Neural progenitor cell (in vitro differentiated cells): ENCODE data around the gene EFNA5. TPM values are rescaled to one million over a fixed set of nuclear protein-coding genes. Genes with fewer than 3 reads are reported as not detected.

Source experiments
- DNase-seq: peaks from one replicate; pipeline ENCODE4 v3.0.0-alpha.2; 2016; ENCODE audit warnings: low spot score
- H2AFZ ChIP-seq: fragments of 200-600 bp; sonication (generic); replicated peaks from 2 replicates; pipeline ENCODE4 v1.6.1; 2016; ENCODE audit warnings: antibody characterized with exemption
- H3F3A ChIP-seq: fragments of 200-600 bp; sonication (generic); 2 replicates; pipeline ENCODE4 v1.6.1; 2016; ENCODE audit warnings: antibody characterized with exemption, low read depth
- H3K27ac ChIP-seq: fragments of 200-600 bp; sonication (generic); 2 replicates; pipeline ENCODE4 v1.5.1; 2016; ENCODE audit warnings: mild to moderate bottlenecking
- H3K27me3 ChIP-seq: fragments of 200-600 bp; sonication (generic); 2 replicates; pipeline ENCODE4 v1.6.1; 2016; ENCODE audit warnings: mild to moderate bottlenecking, moderate library complexity
- H3K36me3 ChIP-seq: fragments of 200-600 bp; sonication (generic); 2 replicates; pipeline ENCODE4 v1.5.1; 2016
- H3K4me1 ChIP-seq: fragments of 200-600 bp; sonication (generic); 2 replicates; pipeline ENCODE4 v1.6.1; 2016; ENCODE audit warnings: mixed run types
- H3K4me2 ChIP-seq: fragments of 200-600 bp; sonication (generic); 2 replicates; pipeline ENCODE4 v1.6.1; 2016
- H3K4me3 ChIP-seq: fragments of 200-600 bp; sonication (generic); 2 replicates; pipeline ENCODE4 v1.5.1; 2016
- H3K79me2 ChIP-seq: fragments of 200-600 bp; sonication (generic); 2 replicates; pipeline ENCODE4 v1.6.1; 2016; ENCODE audit warnings: low read depth
- H3K9ac ChIP-seq: fragments of 200-600 bp; sonication (generic); 2 replicates; pipeline ENCODE4 v1.6.1; 2016
- H3K9me3 ChIP-seq: fragments of 200-600 bp; sonication (generic); 2 replicates; pipeline ENCODE4 v1.5.1; 2016; ENCODE audit warnings: low read depth
- H4K20me1 ChIP-seq: fragments of 200-600 bp; sonication (generic); 2 replicates; pipeline ENCODE4 v1.6.1; 2016; ENCODE audit warnings: low read depth
- H3K27ac Mint-ChIP-seq: 3 replicates; pipeline ENCODE4 v1.8.0; 2021; ENCODE audit warnings: mixed read lengths
- H3K27me3 Mint-ChIP-seq: 2 replicates; pipeline ENCODE4 v1.8.0; 2022; ENCODE audit warnings: low read depth, mild to moderate bottlenecking, inconsistent platforms, moderate library complexity, mixed read lengths; ENCODE audit not compliant: insufficient read depth
- H3K36me3 Mint-ChIP-seq: 3 replicates; pipeline ENCODE4 v1.8.0; 2021; ENCODE audit warnings: mixed read lengths
- H3K4me1 Mint-ChIP-seq: 3 replicates; pipeline ENCODE4 v1.8.0; 2021; ENCODE audit warnings: mixed read lengths
- H3K4me3 Mint-ChIP-seq: 3 replicates; pipeline ENCODE4 v1.8.0; 2021; ENCODE audit warnings: mild to moderate bottlenecking, moderate library complexity, mixed read lengths
- H3K9me3 Mint-ChIP-seq: 3 replicates; pipeline ENCODE4 v1.8.0; 2020; ENCODE audit warnings: mixed read lengths
- CTCF ChIP-seq: fragments of 200-600 bp; sonication (generic); IDR thresholded peaks from 2 replicates; pipeline ENCODE4 v1.5.1; 2017; ENCODE audit warnings: antibody characterized with exemption, mild to moderate bottlenecking
- EZH2 ChIP-seq: fragments of 200-600 bp; sonication (generic); IDR thresholded peaks from 2 replicates; pipeline ENCODE4 v1.6.1; 2017; ENCODE audit warnings: antibody characterized with exemption, mild to moderate bottlenecking, moderate library complexity
- EZH2phosphoT487 ChIP-seq: fragments of 200-600 bp; sonication (generic); IDR thresholded peaks from 2 replicates; pipeline ENCODE4 v1.6.1; 2017; ENCODE audit warnings: antibody characterized with exemption
- total RNA-seq: library from RNA; depleted of rRNA; stranded (reverse); fragments of >200 nt; gene quantifications from 2 replicates; pipeline ENCODE4 v1.2.3, GENCODE V29; 2015; ENCODE audit warnings: low replicate concordance

EFNA5 gene
- total RNA-seq, 1 donor from 2014 or later: 105 TPM

GRCh38 chr5:107391787-107392186, 278.9 kb downstream of the EFNA5 start:
- peaks cover 99% of the 10 kb centered on the region for H3K79me2 ChIP-seq
- H3K36me3 Mint-ChIP-seq: peaks cover 15% of the 10 kb centered on the region
- H3K4me1 ChIP-seq: peaks cover 75% of the 10 kb centered on the region
- no peak overlapping the region for H3K4me3 ChIP-seq
- no peak overlapping the region for H3K27ac Mint-ChIP-seq
- H3K4me3 Mint-ChIP-seq: no peak overlapping the region
- no peak overlapping the region for H3K9ac ChIP-seq
- H2AFZ ChIP-seq: no peak overlapping the region
- peaks cover 10% of the 10 kb centered on the region for H3F3A ChIP-seq
- H3K27me3 Mint-ChIP-seq: peaks cover 2% of the 10 kb centered on the region
- TF ChIP-seq CTCF (no peak), EZH2 (no peak), EZH2phosphoT487 (no peak)
- peaks cover 62% of the 10 kb centered on the region for H3K4me1 Mint-ChIP-seq
- H3K9me3 ChIP-seq: no peaks in the 10 kb centered on the region
- H3K4me2 ChIP-seq: no peak overlapping the region
- no peaks in the 10 kb centered on the region for H3K9me3 Mint-ChIP-seq
- no peaks in the 10 kb centered on the region for H3K36me3 ChIP-seq
- no peak for DNase-seq
- no peaks in the 10 kb centered on the region for H3K27me3 ChIP-seq
- peaks cover 100% of the 10 kb centered on the region for H4K20me1 ChIP-seq
- H3K27ac ChIP-seq: no peak overlapping the region

GRCh38 chr5:107389775-107390148, 281.0 kb downstream of the EFNA5 start:
- Histone ChIP-seq H3K27me3 (no peaks in the 10 kb centered on the region), H3K9ac (no peak overlapping the region), H3K9me3 (no peaks in the 10 kb centered on the region), H3K4me3 (no peak overlapping the region), H3K36me3 (peaks cover 11% of the 10 kb centered on the region), H3K79me2 (peaks cover 97% of the 10 kb centered on the region), H4K20me1 (peaks cover 100% of the 10 kb centered on the region), H2AFZ (no peak overlapping the region), H3K4me2 (no peak overlapping the region), H3K27ac (peak overlapping the region; percentile 11), H3K4me1 (peaks cover 69% of the 10 kb centered on the region), H3F3A (peaks cover 10% of the 10 kb centered on the region)
- Mint-ChIP-seq H3K27ac (no peak overlapping the region), H3K36me3 (peaks cover 31% of the 10 kb centered on the region), H3K4me3 (no peak overlapping the region), H3K27me3 (no peaks in the 10 kb centered on the region), H3K4me1 (peaks cover 55% of the 10 kb centered on the region), H3K9me3 (no peaks in the 10 kb centered on the region)
- no peak for DNase-seq
- no peak for TF ChIP-seq EZH2
- no peak for TF ChIP-seq CTCF
- TF ChIP-seq EZH2phosphoT487: no peak

- Mint-ChIP-seq H3K9me3 (no peaks in the 10 kb centered on the region), H3K36me3 (peaks cover 31% of the 10 kb centered on the region), H3K27ac (no peak overlapping the region), H3K4me1 (peaks cover 50% of the 10 kb centered on the region), H3K4me3 (no peak overlapping the region), H3K27me3 (no peaks in the 10 kb centered on the region)
- no peak overlapping the region for H3K4me2 ChIP-seq
- peaks cover 64% of the 10 kb centered on the region for H3K4me1 ChIP-seq
- peak overlapping the region; percentile 11 for H3K27ac ChIP-seq
- no peak for DNase-seq
- no peak overlapping the region for H3K4me3 ChIP-seq
- peaks cover 100% of the 10 kb centered on the region for H4K20me1 ChIP-seq
- peaks cover 96% of the 10 kb centered on the region for H3K79me2 ChIP-seq
- no peak for TF ChIP-seq EZH2
- no peak for TF ChIP-seq CTCF
- TF ChIP-seq EZH2phosphoT487: no peak
- peaks cover 12% of the 10 kb centered on the region for H3K36me3 ChIP-seq
- peaks cover 10% of the 10 kb centered on the region for H3F3A ChIP-seq
- H3K9ac ChIP-seq: no peak overlapping the region
- H3K9me3 ChIP-seq: no peaks in the 10 kb centered on the region
- no peak overlapping the region for H2AFZ ChIP-seq
- no peaks in the 10 kb centered on the region for H3K27me3 ChIP-seq
Observed at GRCh38 chr5:107389130-107389774, 281.5 kb downstream of the EFNA5 start.
